BE2C (cell line): ENCODE data around the gene RELN.

Experiments used
- DNase-seq: peaks from one replicate; pipeline ENCODE4 v3.0.0-alpha.2; 2020
- H3K27me3 ChIP-seq: fragments of 250-450 bp; sonication (Bioruptor Pico); 2 replicates; pipeline ENCODE4 v1.5.1; 2020; ENCODE audit warnings: mild to moderate bottlenecking
- H3K36me3 ChIP-seq: fragments of 250-450 bp; sonication (Bioruptor Pico); 2 replicates; pipeline ENCODE4 v1.5.1; 2020; ENCODE audit warnings: mild to moderate bottlenecking
- H3K4me1 ChIP-seq: fragments of 250-450 bp; sonication (Bioruptor Pico); 2 replicates; pipeline ENCODE4 v1.5.1; 2020
- H3K4me3 ChIP-seq: 2 replicates; pipeline ENCODE4 v1.5.1; 2011; ENCODE audit warnings: low read depth, low read length
- H3K9me3 ChIP-seq: fragments of 250-450 bp; sonication (Bioruptor Pico); 2 replicates; pipeline ENCODE4 v1.5.1; 2020
- TF ChIP-seq, protein P1 (sequence below): IDR thresholded peaks from 2 replicates; pipeline ENCODE4 v1.5.1; 2012; ENCODE audit warnings: mild to moderate bottlenecking, low read depth, low read length

The RELN gene

GRCh38 chr7:103955985-103956384 is 33.5 kb downstream of the RELN start:
- no peak overlapping the region for H3K4me3 ChIP-seq
- no peak for DNase-seq
- H3K4me1 ChIP-seq: no peaks in the 10 kb centered on the region; the same call in 1 of the 2 replicates
- H3K36me3 ChIP-seq: peaks cover 20% of the 10 kb centered on the region
- TF ChIP-seq, protein P1, sequence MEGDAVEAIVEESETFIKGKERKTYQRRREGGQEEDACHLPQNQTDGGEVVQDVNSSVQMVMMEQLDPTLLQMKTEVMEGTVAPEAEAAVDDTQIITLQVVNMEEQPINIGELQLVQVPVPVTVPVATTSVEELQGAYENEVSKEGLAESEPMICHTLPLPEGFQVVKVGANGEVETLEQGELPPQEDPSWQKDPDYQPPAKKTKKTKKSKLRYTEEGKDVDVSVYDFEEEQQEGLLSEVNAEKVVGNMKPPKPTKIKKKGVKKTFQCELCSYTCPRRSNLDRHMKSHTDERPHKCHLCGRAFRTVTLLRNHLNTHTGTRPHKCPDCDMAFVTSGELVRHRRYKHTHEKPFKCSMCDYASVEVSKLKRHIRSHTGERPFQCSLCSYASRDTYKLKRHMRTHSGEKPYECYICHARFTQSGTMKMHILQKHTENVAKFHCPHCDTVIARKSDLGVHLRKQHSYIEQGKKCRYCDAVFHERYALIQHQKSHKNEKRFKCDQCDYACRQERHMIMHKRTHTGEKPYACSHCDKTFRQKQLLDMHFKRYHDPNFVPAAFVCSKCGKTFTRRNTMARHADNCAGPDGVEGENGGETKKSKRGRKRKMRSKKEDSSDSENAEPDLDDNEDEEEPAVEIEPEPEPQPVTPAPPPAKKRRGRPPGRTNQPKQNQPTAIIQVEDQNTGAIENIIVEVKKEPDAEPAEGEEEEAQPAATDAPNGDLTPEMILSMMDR: no peak
- H3K27me3 ChIP-seq: no peaks in the 10 kb centered on the region
- H3K9me3 ChIP-seq: no peaks in the 10 kb centered on the region

- no peaks in the 10 kb centered on the region for H3K9me3 ChIP-seq
- H3K27me3 ChIP-seq: no peaks in the 10 kb centered on the region
- no peak for DNase-seq
- H3K36me3 ChIP-seq: peaks cover 7% of the 10 kb centered on the region
- no peak overlapping the region for H3K4me3 ChIP-seq
- peaks cover 4% of the 10 kb centered on the region for H3K4me1 ChIP-seq
- TF ChIP-seq, protein P1: no peak
These were observed 37.0 kb downstream of the RELN start for GRCh38 chr7:103952408-103952807.

DNA sequence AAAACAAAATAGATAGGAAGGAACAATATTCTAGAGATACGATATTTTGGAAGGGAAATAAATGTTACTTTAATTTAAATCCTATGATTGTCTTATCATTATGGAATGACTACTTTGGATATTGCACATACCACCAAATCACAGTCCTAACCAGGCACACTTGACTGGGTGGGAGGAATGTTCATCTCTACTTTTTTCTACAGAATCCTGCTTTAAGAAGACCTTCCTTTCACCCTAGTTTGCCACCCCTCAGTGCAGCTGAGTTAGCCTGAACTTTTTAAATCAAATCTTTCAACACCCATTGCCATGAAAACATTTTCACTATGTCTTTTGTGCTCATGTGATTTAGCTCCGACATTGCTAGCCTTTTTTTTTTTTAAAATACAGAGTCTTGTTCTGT is 38.1 kb downstream of the RELN start:
- no peak for DNase-seq
- Histone ChIP-seq H3K4me3 (no peak overlapping the region), H3K27me3 (no peaks in the 10 kb centered on the region), H3K9me3 (no peaks in the 10 kb centered on the region), H3K36me3 (peaks cover 2% of the 10 kb centered on the region; the same call in 1 of the 2 replicates), H3K4me1 (peaks cover 10% of the 10 kb centered on the region)
- TF ChIP-seq, protein P1: no peak

DNA sequence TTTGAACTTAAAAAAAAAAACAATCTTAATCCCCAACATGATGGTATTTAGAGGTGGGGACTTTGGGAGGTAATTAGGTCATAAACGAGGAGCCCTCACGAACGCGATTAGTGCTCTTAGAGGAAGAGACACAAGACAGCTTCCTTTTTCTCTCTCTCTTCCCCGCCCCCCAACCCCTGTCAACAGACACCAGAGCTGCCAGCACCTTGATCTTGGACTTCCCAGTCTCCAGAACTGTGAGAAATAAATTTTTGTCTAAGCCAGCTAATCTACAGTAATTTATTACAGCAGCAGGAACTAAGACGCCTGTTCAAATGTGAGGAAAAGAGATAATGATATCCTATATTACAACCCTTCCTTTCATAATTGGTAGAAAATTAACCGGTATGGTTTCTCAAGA is 40.1 kb downstream of the RELN start:
- TF ChIP-seq, protein P1: no peak
- no peak for DNase-seq

DNA sequence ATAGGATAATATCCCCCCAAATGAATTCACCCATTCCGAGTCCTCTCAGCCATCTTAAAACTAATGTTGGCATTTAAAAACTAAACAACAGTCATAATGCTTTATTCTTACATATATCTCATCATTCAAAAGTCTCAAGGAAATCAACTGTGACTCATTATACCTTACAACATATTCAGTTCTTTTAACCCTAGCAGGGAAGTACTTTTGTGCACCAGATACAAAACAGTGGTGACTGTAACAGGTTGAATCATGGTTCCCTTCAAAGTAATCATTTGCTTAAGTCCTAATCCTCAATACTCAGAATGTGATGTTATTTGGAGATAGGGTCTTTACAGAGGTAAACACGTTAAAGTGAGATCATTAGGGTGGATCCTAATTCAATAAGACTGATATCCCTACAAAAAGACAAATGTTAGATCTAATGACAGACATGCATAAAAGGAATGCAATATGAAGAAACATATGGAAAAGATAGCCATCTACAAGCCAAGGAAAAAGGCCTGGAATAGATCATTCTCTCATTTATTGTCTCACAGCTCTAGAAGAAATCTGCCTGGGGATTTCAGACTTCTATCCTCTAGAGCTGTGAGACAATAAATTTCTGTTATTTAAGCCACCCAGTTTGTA is 42.3 kb downstream of the RELN start:
- Histone ChIP-seq H3K4me1 (peaks cover 10% of the 10 kb centered on the region), H3K9me3 (no peaks in the 10 kb centered on the region), H3K36me3 (no peaks in the 10 kb centered on the region; the same call in 1 of the 2 replicates), H3K4me3 (no peak overlapping the region), H3K27me3 (no peaks in the 10 kb centered on the region; the same call in 1 of the 2 replicates)
- DNase-seq: no peak
- TF ChIP-seq, protein P1: no peak

More for the DNA sequence above, 40.1 kb downstream of the RELN start:
- Histone ChIP-seq H3K36me3 (no peaks in the 10 kb centered on the region; the same call in 1 of the 2 replicates), H3K4me3 (no peak overlapping the region), H3K4me1 (peaks cover 10% of the 10 kb centered on the region), H3K9me3 (no peaks in the 10 kb centered on the region), H3K27me3 (no peaks in the 10 kb centered on the region; the same call in 1 of the 2 replicates)

DNA sequence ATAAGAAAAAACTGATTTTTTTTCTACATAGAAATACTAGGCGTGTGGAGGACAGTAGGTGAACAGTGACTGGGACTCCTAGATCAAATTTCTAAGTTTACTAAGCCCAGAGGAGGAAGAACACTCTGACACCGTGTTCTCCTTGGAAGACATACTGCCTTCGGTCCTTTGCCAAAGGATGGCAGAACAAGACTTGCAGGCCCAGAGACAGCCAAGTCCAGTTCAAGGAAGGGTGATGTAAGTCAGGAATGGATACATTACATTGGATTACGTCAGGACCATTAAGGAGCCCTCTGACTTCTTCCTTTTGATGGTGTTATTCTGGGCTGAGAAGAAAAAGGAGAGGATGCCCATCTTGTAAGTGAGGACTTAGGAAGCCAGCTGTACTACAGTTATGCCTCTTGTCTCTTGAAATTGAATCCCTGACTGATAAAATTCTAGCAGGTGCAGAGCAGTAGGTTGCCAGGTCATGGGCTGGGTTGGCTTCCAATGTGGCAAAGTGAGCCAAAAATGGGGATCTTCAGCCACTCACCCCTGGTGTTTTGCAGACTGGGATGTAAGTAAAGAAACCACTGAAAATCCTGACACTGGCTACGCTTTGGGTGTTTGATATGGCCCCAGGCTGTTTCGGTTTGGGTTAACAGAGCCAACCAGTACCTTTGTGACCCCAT is 45.1 kb downstream of the RELN start:
- no peaks in the 10 kb centered on the region for H3K36me3 ChIP-seq
- no peaks in the 10 kb centered on the region for H3K9me3 ChIP-seq
- DNase-seq: no peak
- H3K4me1 ChIP-seq: peaks cover 23% of the 10 kb centered on the region
- TF ChIP-seq, protein P1: no peak
- H3K4me3 ChIP-seq: no peak overlapping the region
- H3K27me3 ChIP-seq: no peaks in the 10 kb centered on the region; the same call in 1 of the 2 replicates
